Measurements from ENCODE around the gene SAMD4A.

DNA sequence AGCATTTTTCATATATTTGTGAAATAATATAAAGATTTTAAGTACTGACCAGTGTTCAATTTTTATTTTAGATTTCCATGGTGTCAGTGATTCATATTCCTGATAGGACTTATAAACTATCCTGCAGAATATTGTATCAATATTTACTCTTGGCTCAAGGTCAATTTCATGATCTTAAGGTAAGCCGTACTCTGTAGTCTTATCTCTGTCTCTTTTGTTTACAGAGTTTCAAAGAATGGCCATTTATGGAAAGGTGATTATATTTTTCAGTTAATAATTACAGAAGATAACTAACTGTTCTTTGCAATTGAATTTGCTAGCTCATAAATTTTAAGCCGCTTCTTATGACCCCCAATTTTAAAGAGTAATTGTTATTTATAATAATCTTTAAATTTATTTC is 29.3 kb upstream of the SAMD4A start:
- no peak for TF ChIP-seq POLR2AphosphoS5 (IDR thresholded peaks at IDR 0.05; ENCODE audit: borderline replicate concordance, low read depth, low read length)
- TF ChIP-seq EZH2 (IDR thresholded peaks at IDR 0.05): no peak
